Keratinocyte (primary cell): ENCODE data around the gene CSNK1G1. TPM values are rescaled to one million over a fixed set of nuclear protein-coding genes. Genes with fewer than 3 reads are reported as not detected.

ENCODE experiments used
- DNase-seq: peaks from one replicate; pipeline ENCODE4 v3.0.0-alpha.2; 2011; ENCODE audit warnings: low read depth, missing footprints, low spot score
- FAIRE-seq: peaks from 2 replicates; lab custom pipeline; 2011; peaks lifted over from hg19 to GRCh38; lab: Jason Lieb, UNC
- H2AFZ ChIP-seq: 2 replicates; pipeline ENCODE4 v1.6.0; 2012; ENCODE audit warnings: low read length, control low read depth, inconsistent platforms; ENCODE audit not compliant: control insufficient read depth
- H3K27ac ChIP-seq: 2 replicates; pipeline ENCODE4 v1.5.1; 2011; ENCODE audit warnings: low read length; ENCODE audit not compliant: control insufficient read depth, insufficient read depth
- H3K27me3 ChIP-seq: 3 replicates; pipeline ENCODE4 v1.6.0; 2011; ENCODE audit warnings: low read length; ENCODE audit not compliant: control insufficient read depth, insufficient read depth; ENCODE audit errors: extremely low read depth
- H3K36me3 ChIP-seq, 2 experiments: 2 replicates in 1 of 2; 3 replicates in 1 of 2; pipeline ENCODE4 v1.5.1; 2011; ENCODE audit warnings: low read length in 2 of 2, mild to moderate bottlenecking in 1 of 2; ENCODE audit not compliant: control insufficient read depth in 2 of 2, insufficient read depth in 2 of 2; ENCODE audit errors: extremely low read depth in 1 of 2
- H3K4me1 ChIP-seq: 3 replicates; pipeline ENCODE4 v1.5.1; 2011; ENCODE audit warnings: low read length; ENCODE audit not compliant: control insufficient read depth, insufficient read depth; ENCODE audit errors: extremely low read depth
- H3K4me2 ChIP-seq: 3 replicates; pipeline ENCODE4 v1.6.0; 2011; ENCODE audit warnings: low read depth, low read length; ENCODE audit not compliant: control insufficient read depth, insufficient read depth; ENCODE audit errors: extremely low read depth
- H3K4me3 ChIP-seq, 3 experiments: fragments of 200-600 bp in 1 of 3; sonication (generic) in 1 of 3; 2 replicates in 2 of 3; 3 replicates in 1 of 3; pipeline ENCODE4 v1.5.1; 2011 to 2016; ENCODE audit warnings: low read length in 3 of 3, mild to moderate bottlenecking in 3 of 3, control low read depth in 2 of 3, inconsistent platforms in 1 of 3, low read depth in 1 of 3, mixed read lengths in 1 of 3, mixed run types in 1 of 3, moderate library complexity in 1 of 3; ENCODE audit not compliant: control insufficient read depth in 2 of 3, insufficient read depth in 2 of 3; ENCODE audit errors: extremely low read depth in 1 of 3
- H3K79me2 ChIP-seq: 2 replicates; pipeline ENCODE4 v1.6.0; 2012; ENCODE audit warnings: low read length; ENCODE audit not compliant: control insufficient read depth, insufficient read depth
- H3K9ac ChIP-seq: 3 replicates; pipeline ENCODE4 v1.6.0; 2011; ENCODE audit warnings: low read length; ENCODE audit not compliant: control insufficient read depth, insufficient read depth; ENCODE audit errors: extremely low read depth
- H3K9me1 ChIP-seq: 3 replicates; pipeline ENCODE4 v1.6.0; 2011; ENCODE audit warnings: low read length; ENCODE audit not compliant: control insufficient read depth, insufficient read depth; ENCODE audit errors: extremely low read depth
- H3K9me3 ChIP-seq: 2 replicates; pipeline ENCODE4 v1.5.1; 2012; ENCODE audit warnings: low read depth, low read length; ENCODE audit not compliant: control insufficient read depth
- H4K20me1 ChIP-seq: 3 replicates; pipeline ENCODE4 v1.6.0; 2011; ENCODE audit warnings: low read length; ENCODE audit not compliant: control insufficient read depth, insufficient read depth; ENCODE audit errors: extremely low read depth
- CTCF ChIP-seq, 3 experiments: IDR thresholded peaks in 1 of 3; conservative IDR thresholded peaks in 1 of 3; optimal IDR thresholded peaks in 1 of 3; 2 replicates in 2 of 3; 3 replicates in 1 of 3; pipeline versions ENCODE3 to v1.5.1; 2011; ENCODE audit warnings: low read length in 3 of 3, mild to moderate bottlenecking in 3 of 3, moderate library complexity in 2 of 3, control low read depth in 1 of 3, inconsistent platforms in 1 of 3; ENCODE audit not compliant: insufficient read depth in 2 of 3; ENCODE audit errors: extremely low read depth in 1 of 3
- EZH2 ChIP-seq: IDR thresholded peaks from one replicate; pipeline ENCODE4 v1.6.1; 2012; ENCODE audit warnings: inconsistent platforms, mild to moderate bottlenecking, low read length, moderate library complexity
- dilution Hi-C: fragments of 300-500 bp; cut with MboI; formaldehyde crosslinking; loops from one replicate; pipeline ENCODE4 v1.7.0; 2020; ENCODE audit warnings: low sequenced_read_pairs; ENCODE audit not compliant: extremely low pct_ligation_motif_present
- polyA plus RNA-seq, 5 experiments: library from polyadenylated mRNA; depleted of rRNA in 3 of 5; stranded (reverse) in 3 of 5; stranded (forward) in 1 of 5; unstranded in 1 of 5; fragments of >200 nt; gene quantifications; 1 replicate in 1 of 5; 2 replicates in 3 of 5; 3 replicates in 1 of 5; pipeline versions ENCODE4 v1.2.1 to v1.2.3, GENCODE V29; 2011 to 2012; ENCODE audit warnings: missing spikeins in 2 of 5, low read depth in 1 of 5, low replicate concordance in 1 of 5

Gene CSNK1G1
- polyA plus RNA-seq, 1 donor (not counting 4 experiments of a cell fraction or from before 2014, with no cell fraction given), result 28.9 TPM

- Histone ChIP-seq H3K27ac (no peak overlapping the region), H3K79me2 (peaks cover 15% of the 10 kb centered on the region), H3K9me3 (no peaks in the 10 kb centered on the region), H4K20me1 (no peaks in the 10 kb centered on the region), H3K9me1 (no peaks in the 10 kb centered on the region), H3K27me3 (no peaks in the 10 kb centered on the region), H3K9ac (no peak overlapping the region), H3K4me2 (no peak overlapping the region), H3K4me1 (peaks cover 15% of the 10 kb centered on the region), H2AFZ (no peak overlapping the region), H3K4me3 (no peak overlapping the region), H3K36me3 (peaks cover 9 to 13% of the 10 kb centered on the region in 2 experiments)
- FAIRE-seq, result no peak
- dilution Hi-C loops, result no loop called here
- no peak for TF ChIP-seq EZH2
- no peak for TF ChIP-seq CTCF (optimal IDR thresholded peaks at IDR 0.05 in 1 of 3, IDR thresholded peaks at IDR 0.05 in 1 of 3, conservative IDR thresholded peaks at IDR 0.05 in 1 of 3; ENCODE audit: extremely low read depth in 1 of 3, insufficient read depth in 2 of 3, low read length in 3 of 3)
- no peak for DNase-seq
Observed at GRCh38 chr15:64166102-64166890, 189.7 kb downstream of the CSNK1G1 start.

- Histone ChIP-seq H3K4me3 (no peak overlapping the region), H3K36me3 (peaks cover 13 to 18% of the 10 kb centered on the region in 2 experiments), H3K9me3 (no peaks in the 10 kb centered on the region), H2AFZ (no peak overlapping the region), H3K27me3 (no peaks in the 10 kb centered on the region), H4K20me1 (peaks cover 9% of the 10 kb centered on the region), H3K4me1 (peaks cover 25% of the 10 kb centered on the region), H3K9me1 (peaks cover 2% of the 10 kb centered on the region), H3K79me2 (peaks cover 28% of the 10 kb centered on the region), H3K27ac (no peak overlapping the region), H3K9ac (no peak overlapping the region), H3K4me2 (no peak overlapping the region)
- dilution Hi-C loops, result no loop called here
- FAIRE-seq (no peak), DNase-seq (no peak)
- no peak for TF ChIP-seq EZH2
- no peak for TF ChIP-seq CTCF (optimal IDR thresholded peaks at IDR 0.05 in 1 of 3, IDR thresholded peaks at IDR 0.05 in 1 of 3, conservative IDR thresholded peaks at IDR 0.05 in 1 of 3; ENCODE audit: extremely low read depth in 1 of 3, insufficient read depth in 2 of 3, low read length in 3 of 3)
Observed at GRCh38 chr15:64164436-64164835, 191.5 kb downstream of the CSNK1G1 start.
